ENCODE results near the gene MYEF2. TPM values are rescaled to one million over a fixed set of nuclear protein-coding genes. Genes with fewer than 3 reads are reported as not detected.

Gene MYEF2
- polyA plus RNA-seq, 1 of the 3 experiments (the other 2 are of a cell fraction) = 11.6 TPM

GRCh38 chr15:48089702-48090101 is 88.4 kb downstream of the MYEF2 start (continued):
- TF ChIP-seq USF2 (IDR thresholded peaks at IDR 0.05; ENCODE audit: borderline replicate concordance, low read depth, low read length) (no peak), JUND (IDR thresholded peaks at IDR 0.05) (no peak), SIN3A (IDR thresholded peaks at IDR 0.05; ENCODE audit: borderline replicate concordance, low read depth, low read length) (no peak)

- no peak overlapping the region for H3K4me3 ChIP-seq (ENCODE audit: low read depth in 2 of 2, low read length in 1 of 2)
- H3K4me2 ChIP-seq = no peak overlapping the region
- H3K27me3 ChIP-seq (ENCODE audit: insufficient read depth) = no peaks in the 10 kb centered on the region; the same call in 1 of the 2 replicates
- H3K79me2 ChIP-seq (ENCODE audit: insufficient read depth) = no peaks in the 10 kb centered on the region
- H3K36me3 ChIP-seq (replicated peaks in 1 of 2; ENCODE audit: control insufficient read depth in 1 of 2, insufficient read depth in 2 of 2, low read length in 1 of 2) = no peaks in the 10 kb centered on the region
- WGBS (ENCODE audit: low lambda C conversion rate) = 35% methylated on average over 3 of the region's 3 CpGs
- no peaks in the 10 kb centered on the region for H3F3A ChIP-seq (replicated peaks; ENCODE audit: insufficient read depth)
- H3K9ac ChIP-seq = no peak overlapping the region
- ChIA-PET POLR2A (no interaction called here), CTCF (interaction anchor here (0.8 kb wide), 1 partner anchor 100 kb away, joined by 4 read pairs; no protein-coding TSS in a partner anchor)
- no peaks in the 10 kb centered on the region for H4K20me1 ChIP-seq (ENCODE audit: insufficient read depth)
- TF ChIP-seq FOXM1 (IDR thresholded peaks at IDR 0.05; ENCODE audit: low read depth) = no peak
- TF ChIP-seq TAF1 (IDR thresholded peaks at IDR 0.05; ENCODE audit: borderline replicate concordance, low read depth, low read length) = no peak
- TF ChIP-seq MEF2A (IDR thresholded peaks at IDR 0.05; ENCODE audit: borderline replicate concordance, low read depth) = no peak
- TF ChIP-seq POLR2AphosphoS5 (IDR thresholded peaks at IDR 0.05; ENCODE audit: low read depth, low read length) = no peak
- no peak for TF ChIP-seq CTCF (IDR thresholded peaks at IDR 0.05)
- no peak for TF ChIP-seq RAD21 (IDR thresholded peaks at IDR 0.05; ENCODE audit: low read length)
- no peak for TF ChIP-seq YY1 (IDR thresholded peaks at IDR 0.05; ENCODE audit: low read depth)
- TF ChIP-seq MAX (IDR thresholded peaks at IDR 0.05; ENCODE audit: low read depth) = no peak
- TF ChIP-seq NFIC (IDR thresholded peaks at IDR 0.05; ENCODE audit: borderline replicate concordance) = no peak
- TF ChIP-seq SIN3A (IDR thresholded peaks at IDR 0.05; ENCODE audit: borderline replicate concordance, low read depth, low read length) = no peak
- peaks cover 0 to 17% of the 10 kb centered on the region in 2 experiments; a peak in 1 of 4 replicates for H3K4me1 ChIP-seq (ENCODE audit: control insufficient read depth in 1 of 2, insufficient read depth in 2 of 2, low read depth in 1 of 2, low read length in 1 of 2)
- no peak for DNase-seq
- no peak overlapping the region for H2AFZ ChIP-seq (ENCODE audit: low read depth)
- H3K27ac ChIP-seq (ENCODE audit: low read depth in 2 of 2, low read length in 1 of 2) = no peak overlapping the region
- no peaks in the 10 kb centered on the region for H3K9me2 ChIP-seq
- no peaks in the 10 kb centered on the region for H3K9me3 ChIP-seq
Measured at GRCh38 chr15:48087844-48088243, 90.3 kb downstream of the MYEF2 start.

GRCh38 chr15:48086576-48086975 is 91.5 kb downstream of the MYEF2 start:
- ChIA-PET CTCF (interaction anchor here (0.7 to 2.3 kb wide), 4 partner anchors 27 to 164 kb away, joined by 3 to 6 read pairs (median 3); no protein-coding TSS in a partner anchor), POLR2A (no interaction called here)
- 57% methylated on average over 5 of the region's 5 CpGs for WGBS (ENCODE audit: low lambda C conversion rate)
- Histone ChIP-seq H3K9me3 (no peaks in the 10 kb centered on the region), H2AFZ (ENCODE audit: low read depth) (no peak overlapping the region), H4K20me1 (ENCODE audit: insufficient read depth) (no peaks in the 10 kb centered on the region), H3K9ac (no peak overlapping the region), H3K4me1 (ENCODE audit: control insufficient read depth in 1 of 2, insufficient read depth in 2 of 2, low read depth in 1 of 2, low read length in 1 of 2) (peaks cover 0 to 17% of the 10 kb centered on the region in 2 experiments; a peak in 1 of 4 replicates), H3K27ac (ENCODE audit: low read depth in 2 of 2, low read length in 1 of 2) (peak overlapping the region in 1 of 2 experiments; percentile 39; a peak in 1 of 4 replicates), H3K4me3 (ENCODE audit: low read depth in 2 of 2, low read length in 1 of 2) (no peak overlapping the region), H3K79me2 (ENCODE audit: insufficient read depth) (no peaks in the 10 kb centered on the region; the same call in 1 of the 2 replicates), H3K9me2 (no peaks in the 10 kb centered on the region), H3K4me2 (no peak overlapping the region), H3F3A (replicated peaks; ENCODE audit: insufficient read depth) (no peaks in the 10 kb centered on the region), H3K36me3 (replicated peaks in 1 of 2; ENCODE audit: control insufficient read depth in 1 of 2, insufficient read depth in 2 of 2, low read length in 1 of 2) (no peaks in the 10 kb centered on the region), H3K27me3 (ENCODE audit: insufficient read depth) (no peaks in the 10 kb centered on the region; the same call in 1 of the 2 replicates)
- TF ChIP-seq, protein P1, sequence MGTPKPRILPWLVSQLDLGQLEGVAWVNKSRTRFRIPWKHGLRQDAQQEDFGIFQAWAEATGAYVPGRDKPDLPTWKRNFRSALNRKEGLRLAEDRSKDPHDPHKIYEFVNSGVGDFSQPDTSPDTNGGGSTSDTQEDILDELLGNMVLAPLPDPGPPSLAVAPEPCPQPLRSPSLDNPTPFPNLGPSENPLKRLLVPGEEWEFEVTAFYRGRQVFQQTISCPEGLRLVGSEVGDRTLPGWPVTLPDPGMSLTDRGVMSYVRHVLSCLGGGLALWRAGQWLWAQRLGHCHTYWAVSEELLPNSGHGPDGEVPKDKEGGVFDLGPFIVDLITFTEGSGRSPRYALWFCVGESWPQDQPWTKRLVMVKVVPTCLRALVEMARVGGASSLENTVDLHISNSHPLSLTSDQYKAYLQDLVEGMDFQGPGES (IDR thresholded peaks at IDR 0.05; ENCODE audit: low read depth, low read length) = no peak
- TF ChIP-seq CHD2 (IDR thresholded peaks at IDR 0.05; ENCODE audit: low read length, partially characterized antibody) = peak; percentile 1
- no peak for TF ChIP-seq FOSL2 (IDR thresholded peaks at IDR 0.05; ENCODE audit: borderline replicate concordance, low read depth)
- DNase-seq = no peak
